Nasal cavity respiratory epithelium epithelial cell of viscerocranial mucosa (primary cell): Measurements from ENCODE around the gene GPSM1. TPM values are rescaled to one million over a fixed set of nuclear protein-coding genes. Genes with fewer than 3 reads are reported as not detected.

Experiments
- total RNA-seq: library from RNA; depleted of rRNA; stranded (reverse); fragments of >200 nt; gene quantifications from 2 replicates; pipeline ENCODE4 v1.2.3, GENCODE V29; 2014

The GPSM1 gene, protein sequence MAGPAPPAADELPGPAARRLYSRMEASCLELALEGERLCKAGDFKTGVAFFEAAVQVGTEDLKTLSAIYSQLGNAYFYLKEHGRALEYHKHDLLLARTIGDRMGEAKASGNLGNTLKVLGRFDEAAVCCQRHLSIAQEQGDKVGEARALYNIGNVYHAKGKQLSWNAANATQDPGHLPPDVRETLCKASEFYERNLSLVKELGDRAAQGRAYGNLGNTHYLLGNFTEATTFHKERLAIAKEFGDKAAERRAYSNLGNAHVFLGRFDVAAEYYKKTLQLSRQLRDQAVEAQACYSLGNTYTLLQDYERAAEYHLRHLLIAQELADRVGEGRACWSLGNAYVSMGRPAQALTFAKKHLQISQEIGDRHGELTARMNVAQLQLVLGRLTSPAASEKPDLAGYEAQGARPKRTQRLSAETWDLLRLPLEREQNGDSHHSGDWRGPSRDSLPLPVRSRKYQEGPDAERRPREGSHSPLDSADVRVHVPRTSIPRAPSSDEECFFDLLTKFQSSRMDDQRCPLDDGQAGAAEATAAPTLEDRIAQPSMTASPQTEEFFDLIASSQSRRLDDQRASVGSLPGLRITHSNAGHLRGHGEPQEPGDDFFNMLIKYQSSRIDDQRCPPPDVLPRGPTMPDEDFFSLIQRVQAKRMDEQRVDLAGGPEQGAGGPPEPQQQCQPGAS
- 9.9 and 13.8 TPM in 2 replicates for total RNA-seq

GRCh38 chr9:136327304-136327974 lies at the start of gene GPSM1:
GPSM1 (plus strand) TSS chr9:136327539; CDS start chr9:136327696, 157 bp downstream.

DNA sequence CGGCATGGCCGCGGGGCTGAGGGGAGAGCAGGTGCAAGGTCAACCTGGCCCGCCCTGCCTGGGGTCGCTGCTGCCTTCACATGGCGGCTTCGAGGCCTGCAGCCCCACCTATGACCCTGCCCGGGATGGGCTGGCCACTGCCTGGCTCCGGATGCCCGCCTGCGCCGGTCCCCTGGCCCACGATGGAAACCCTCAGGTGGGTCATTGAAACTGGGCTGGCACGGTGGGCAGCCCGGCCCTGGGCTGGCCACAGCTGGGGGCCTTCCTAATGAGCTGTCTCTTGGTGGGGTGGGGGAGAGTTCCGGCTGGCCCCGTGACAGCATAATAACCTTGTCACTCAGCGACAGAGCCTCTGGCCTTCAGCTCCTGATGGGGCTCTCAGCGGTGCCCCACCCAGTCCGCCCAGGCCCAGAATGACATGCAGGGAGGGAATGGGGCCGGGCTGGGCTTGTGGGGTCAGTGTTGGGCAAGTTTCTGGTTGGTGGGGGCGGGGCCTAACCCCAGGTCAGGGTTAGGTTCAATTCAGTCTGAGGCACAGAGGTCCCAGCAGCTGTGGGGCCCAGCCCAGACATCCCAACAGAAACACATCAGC lies 23.4 kb upstream of the GPSM1 start, which contains the start of gene CCDC187:
Gene CCDC187, minus strand, starts transcription at position 270 of the 592 bp plus-strand sequence. Its CDS starts 264 bp downstream, at position 6.

DNA sequence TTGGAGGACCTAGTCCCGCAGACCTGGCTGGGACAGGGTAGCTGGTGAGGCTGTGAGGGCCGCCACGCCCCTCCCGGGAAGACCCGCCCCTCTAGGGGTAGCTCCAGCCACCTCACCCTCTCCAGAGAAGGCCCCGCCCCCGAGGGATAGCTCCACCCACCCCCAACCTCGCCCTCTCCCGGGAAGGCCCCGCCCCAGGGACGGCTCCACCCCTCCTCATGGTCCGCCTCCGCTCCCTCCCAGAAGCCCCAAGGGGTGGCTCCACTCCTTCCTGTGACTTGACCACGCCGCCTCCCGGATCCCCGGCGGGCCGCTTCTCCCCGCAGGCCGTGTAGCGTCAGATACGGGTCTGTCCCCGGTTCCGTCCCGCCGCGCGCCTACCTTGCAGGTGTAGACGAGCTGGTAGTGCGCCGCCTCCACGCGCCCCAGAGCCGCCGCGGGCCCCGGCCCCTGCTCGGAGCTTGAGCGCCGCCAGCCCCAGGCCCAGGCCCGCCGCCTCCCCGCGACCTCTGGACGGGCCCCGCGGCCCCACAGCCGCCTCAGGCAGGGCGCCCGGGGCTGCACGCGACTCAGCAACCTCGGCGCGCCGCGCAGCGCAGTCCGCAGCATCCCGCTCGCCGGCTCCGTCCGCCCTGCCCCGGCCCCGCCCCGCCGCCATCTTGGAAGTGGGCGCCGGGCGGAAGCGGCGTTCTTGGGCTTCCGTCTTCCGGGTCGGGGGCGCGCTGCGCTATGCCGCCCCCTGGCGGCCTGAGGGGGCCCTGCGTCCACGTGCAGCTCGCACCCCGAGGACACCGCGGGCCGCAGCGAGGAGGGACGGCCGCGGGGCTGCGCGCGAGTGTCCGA lies 36.0 kb downstream of the GPSM1 start, which contains the start of gene DNLZ:
Gene DNLZ, minus strand, starts transcription at position 639 of the 843 bp plus-strand sequence. Its CDS starts 30 bp downstream, at position 609.

DNA sequence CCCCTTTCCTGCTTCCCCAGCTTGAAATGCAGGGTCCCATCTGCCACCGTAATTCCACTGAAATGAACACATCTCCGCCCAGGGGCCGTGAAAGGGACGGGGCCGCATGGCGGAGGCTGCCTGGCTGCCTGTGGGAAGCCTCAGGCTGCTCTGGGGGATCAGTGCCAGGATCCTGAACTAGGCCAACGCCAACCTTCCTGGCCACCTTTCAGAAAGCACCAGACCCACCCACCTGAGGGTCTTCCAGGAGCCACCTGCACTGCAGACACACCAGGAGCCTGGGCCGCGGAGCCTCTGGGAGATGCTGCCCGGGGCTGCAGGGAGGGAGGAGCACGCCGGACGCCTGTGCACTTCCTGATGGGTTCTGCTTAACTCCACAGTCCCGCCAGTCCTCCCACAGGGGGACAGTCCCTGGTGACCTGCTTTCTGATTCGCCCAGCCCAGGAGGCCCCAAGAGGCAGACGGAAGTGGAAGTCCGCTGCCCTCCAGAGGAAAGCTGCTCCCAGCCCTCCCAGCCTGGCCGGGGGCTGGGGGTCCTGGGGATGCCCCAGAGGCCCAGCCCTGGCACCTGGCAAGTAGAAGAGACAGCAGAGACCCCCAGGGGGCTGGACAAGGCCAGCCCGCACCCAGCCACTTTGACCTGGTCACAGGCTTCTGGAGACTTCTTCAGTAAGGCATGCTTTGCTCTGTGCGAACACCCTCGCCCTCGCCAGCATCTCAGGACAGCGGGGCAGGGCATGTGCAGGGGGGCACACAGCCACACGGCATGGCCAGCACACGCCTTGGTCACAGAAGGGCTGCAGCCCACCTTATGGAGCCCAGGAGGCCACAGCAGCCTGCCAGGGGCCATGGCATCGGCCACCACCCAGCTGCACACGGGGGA lies 46.2 kb downstream of the GPSM1 start, which contains the start of gene CARD9:
Gene CARD9, minus strand, starts transcription at position 370 of the 883 bp plus-strand sequence. CDS start 1,591 bp downstream, outside the sequence.

DNA sequence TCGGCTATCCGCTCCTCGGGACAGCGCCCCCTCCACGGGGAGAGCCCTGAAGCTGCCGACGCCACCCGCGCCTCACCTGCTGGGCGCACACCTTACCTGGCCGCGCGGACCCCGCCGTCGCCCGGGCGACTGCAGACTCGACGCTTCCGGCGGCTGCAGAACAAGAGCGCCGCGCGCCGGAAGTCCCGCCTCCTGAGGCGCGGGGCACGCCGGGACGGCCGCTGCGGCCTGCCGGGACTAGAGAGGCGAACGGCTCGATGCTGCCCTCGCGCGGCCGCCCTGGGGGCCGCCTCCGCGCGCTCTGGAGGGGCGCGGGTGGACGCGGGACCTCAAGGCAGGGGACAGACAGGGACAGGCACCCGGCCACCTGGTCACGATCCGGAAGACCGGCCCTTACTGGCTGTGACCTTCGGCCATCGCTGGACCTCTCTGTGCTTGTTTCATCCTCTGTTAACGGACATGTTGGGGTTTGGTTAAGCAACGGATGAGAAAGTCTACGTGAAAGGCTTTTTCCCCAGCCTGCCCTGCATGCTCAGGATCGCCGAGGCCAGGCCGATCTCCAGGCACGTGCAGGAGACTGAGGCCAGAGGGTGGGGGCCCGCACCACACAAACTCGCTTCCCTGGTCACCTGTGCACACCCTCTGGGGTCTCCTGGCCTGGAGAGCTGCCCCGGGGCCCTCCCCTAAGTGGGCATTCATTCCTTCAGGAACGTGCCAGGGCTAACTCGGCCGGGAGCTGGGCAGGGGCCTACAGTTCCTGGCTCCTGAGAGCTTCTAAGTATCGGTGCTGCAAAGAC lies 72.9 kb downstream of the GPSM1 start, which contains the start of gene SNAPC4:
Gene SNAPC4, minus strand, starts transcription at position 133 of the 797 bp plus-strand sequence. CDS start 1,742 bp downstream, outside the sequence.

Other genes starting within 250 kb of the GPSM1 start
- 8.2 and 24.5 TPM in 2 replicates for gene NACC2, start 232.2 kb upstream of the GPSM1 start, total RNA-seq
- 71.1 and 82.0 TPM in 2 replicates for gene TMEM250, start 208.7 kb upstream of the GPSM1 start, total RNA-seq
- not detected in 2 replicates for gene LHX3, start 122.4 kb upstream of the GPSM1 start, total RNA-seq
- gene QSOX2, start 81.7 kb upstream of the GPSM1 start, total RNA-seq, result 15.4 and 18.4 TPM in 2 replicates
- gene CCDC187, start 23.4 kb upstream of the GPSM1 start, total RNA-seq, result under 0.01 and 0.14 TPM in 2 replicates
- gene DNLZ, start 36.2 kb downstream of the GPSM1 start, total RNA-seq, result 8.2 and 14.0 TPM in 2 replicates
- 0.34 and 1.2 TPM in 2 replicates for gene CARD9, start 46.1 kb downstream of the GPSM1 start, total RNA-seq
- 5.5 and 11.7 TPM in 2 replicates for gene SNAPC4, start 72.6 kb downstream of the GPSM1 start, total RNA-seq
- gene ENTR1, start 83.1 kb downstream of the GPSM1 start, total RNA-seq, result 61.6 and 77.6 TPM in 2 replicates
- gene PMPCA, start 83.1 kb downstream of the GPSM1 start, total RNA-seq, result 40.7 and 44.9 TPM in 2 replicates
- gene INPP5E, start 112.3 kb downstream of the GPSM1 start, total RNA-seq, result 3.1 and 9.0 TPM in 2 replicates
- gene SEC16A, start 155.5 kb downstream of the GPSM1 start, total RNA-seq, result 25.6 and 66.3 TPM in 2 replicates
- gene NOTCH1, start 218.5 kb downstream of the GPSM1 start, total RNA-seq, result 160 and 571 TPM in 2 replicates